ENCODE data around the gene OR5T2.

DNA sequence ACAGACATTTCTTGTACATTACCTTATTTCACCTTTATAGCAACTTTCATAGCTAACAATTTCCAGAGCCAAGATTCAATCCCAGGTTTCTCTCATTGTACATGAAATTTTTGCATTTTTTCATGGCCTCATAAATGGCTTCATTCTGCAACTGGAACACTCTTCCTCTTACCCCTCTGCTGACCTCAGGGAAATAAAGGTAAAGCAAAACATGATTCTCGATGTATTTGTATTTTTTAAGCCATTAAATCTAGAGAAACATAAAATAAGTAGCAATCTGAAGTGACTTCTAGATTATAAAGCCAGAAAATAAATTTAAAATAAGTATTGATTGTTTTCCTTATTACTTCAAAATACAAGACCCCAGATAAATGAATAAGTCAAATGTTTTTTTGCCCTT lies at the start of gene OR5T2:
- TF ChIP-seq, protein P1, sequence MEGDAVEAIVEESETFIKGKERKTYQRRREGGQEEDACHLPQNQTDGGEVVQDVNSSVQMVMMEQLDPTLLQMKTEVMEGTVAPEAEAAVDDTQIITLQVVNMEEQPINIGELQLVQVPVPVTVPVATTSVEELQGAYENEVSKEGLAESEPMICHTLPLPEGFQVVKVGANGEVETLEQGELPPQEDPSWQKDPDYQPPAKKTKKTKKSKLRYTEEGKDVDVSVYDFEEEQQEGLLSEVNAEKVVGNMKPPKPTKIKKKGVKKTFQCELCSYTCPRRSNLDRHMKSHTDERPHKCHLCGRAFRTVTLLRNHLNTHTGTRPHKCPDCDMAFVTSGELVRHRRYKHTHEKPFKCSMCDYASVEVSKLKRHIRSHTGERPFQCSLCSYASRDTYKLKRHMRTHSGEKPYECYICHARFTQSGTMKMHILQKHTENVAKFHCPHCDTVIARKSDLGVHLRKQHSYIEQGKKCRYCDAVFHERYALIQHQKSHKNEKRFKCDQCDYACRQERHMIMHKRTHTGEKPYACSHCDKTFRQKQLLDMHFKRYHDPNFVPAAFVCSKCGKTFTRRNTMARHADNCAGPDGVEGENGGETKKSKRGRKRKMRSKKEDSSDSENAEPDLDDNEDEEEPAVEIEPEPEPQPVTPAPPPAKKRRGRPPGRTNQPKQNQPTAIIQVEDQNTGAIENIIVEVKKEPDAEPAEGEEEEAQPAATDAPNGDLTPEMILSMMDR (IDR thresholded peaks at IDR 0.05; ENCODE audit: low read length): no peak
- TF ChIP-seq EZH2phosphoT487 (IDR thresholded peaks at IDR 0.05; ENCODE audit: low read length): no peak
- TF ChIP-seq EZH2 (optimal IDR thresholded peaks at IDR 0.05; ENCODE audit: low read depth, low read length): no peak

Data from MM.1S (cell line).